CD14-positive monocyte (primary cell): ENCODE data around the gene PRDM10. TPM values are rescaled to one million over a fixed set of nuclear protein-coding genes. Genes with fewer than 3 reads are reported as not detected.

Experiments
- DNase-seq, 3 donors: peaks; one replicate each; pipeline ENCODE4 v3.0.0-alpha.2; 2011 to 2022
- H2AFZ ChIP-seq: 2 replicates; pipeline ENCODE4 v1.6.0; 2012; ENCODE audit warnings: mild to moderate bottlenecking, low read depth, low read length, inconsistent platforms; ENCODE audit not compliant: insufficient read depth, poor library complexity, severe bottlenecking
- H3K27ac ChIP-seq, 2 donors: 1 replicate in 1 of 2; 2 replicates in 1 of 2; pipeline ENCODE4 v1.5.1; 2012 to 2013; ENCODE audit warnings: low read length in 2 of 2, control low read depth in 1 of 2, inconsistent platforms in 1 of 2, low read depth in 1 of 2, mild to moderate bottlenecking in 1 of 2
- H3K27me3 ChIP-seq, 2 donors: one replicate each; pipeline versions ENCODE4 v1.6.0 to v1.6.1; 2011 to 2013; ENCODE audit warnings: low read length in 2 of 2; ENCODE audit not compliant: control insufficient read depth in 2 of 2, insufficient read depth in 2 of 2
- H3K36me3 ChIP-seq, 2 donors: replicated peaks in 1 of 2; 1 replicate in 1 of 2; 2 replicates in 1 of 2; pipeline versions ENCODE4 v1.5.1 to v1.6.1; 2012 to 2013; ENCODE audit warnings: low read length in 2 of 2, control low read depth in 1 of 2, inconsistent platforms in 1 of 2, mild to moderate bottlenecking in 1 of 2; ENCODE audit not compliant: insufficient read depth in 2 of 2, control insufficient read depth in 1 of 2
- H3K4me1 ChIP-seq, 2 donors: 1 replicate in 1 of 2; 2 replicates in 1 of 2; pipeline versions ENCODE4 v1.5.1 to v1.6.1; 2012 to 2013; ENCODE audit warnings: low read length in 2 of 2, control low read depth in 1 of 2, inconsistent platforms in 1 of 2, mild to moderate bottlenecking in 1 of 2, moderate library complexity in 1 of 2; ENCODE audit not compliant: insufficient read depth in 2 of 2, control insufficient read depth in 1 of 2
- H3K4me2 ChIP-seq: replicated peaks from 2 replicates; pipeline ENCODE3; 2012; ENCODE audit warnings: low read length, moderate library complexity, mild to moderate bottlenecking; ENCODE audit not compliant: poor library complexity, severe bottlenecking; ENCODE audit errors: extremely low read depth
- H3K4me3 ChIP-seq, 3 experiments: fragments of 200-600 bp in 1 of 3; sonication (generic) in 1 of 3; replicated peaks in 1 of 3; 1 replicate in 2 of 3; 2 replicates in 1 of 3; pipeline ENCODE4 v1.5.1; 2011 to 2013; ENCODE audit warnings: low read length in 3 of 3, mild to moderate bottlenecking in 3 of 3, control low read depth in 2 of 3, low read depth in 2 of 3, inconsistent platforms in 1 of 3, moderate library complexity in 1 of 3
- H3K79me2 ChIP-seq: 2 replicates; pipeline ENCODE4 v1.6.0; 2012; ENCODE audit warnings: mild to moderate bottlenecking, control low read depth, inconsistent platforms, low read length, moderate library complexity; ENCODE audit not compliant: insufficient read depth
- H3K9ac ChIP-seq: 2 replicates; pipeline ENCODE4 v1.6.0; 2017; ENCODE audit warnings: low read length, mild to moderate bottlenecking; ENCODE audit not compliant: insufficient read depth, poor library complexity, severe bottlenecking
- H3K9me3 ChIP-seq, 2 donors: replicated peaks in 1 of 2; 1 replicate in 1 of 2; 2 replicates in 1 of 2; pipeline versions ENCODE4 v1.5.1 to v1.6.1; 2012 to 2013; ENCODE audit warnings: low read length in 2 of 2, control low read depth in 1 of 2; ENCODE audit not compliant: control insufficient read depth in 1 of 2, insufficient read depth in 1 of 2
- H4K20me1 ChIP-seq: 2 replicates; pipeline ENCODE4 v1.6.0; 2012; ENCODE audit warnings: mild to moderate bottlenecking, low read length, control low read depth, moderate library complexity; ENCODE audit not compliant: insufficient read depth
- H3K27ac Mint-ChIP-seq, 7 donors: one replicate each; pipeline ENCODE4 v1.8.0; 2020; ENCODE audit warnings: mild to moderate bottlenecking in 7 of 7, mixed read lengths in 7 of 7, moderate library complexity in 6 of 7, inconsistent platforms in 2 of 7
- H3K27me3 Mint-ChIP-seq, 3 donors: one replicate each; pipeline ENCODE4 v1.8.0; 2021 to 2022; ENCODE audit warnings: low read depth in 3 of 3, mild to moderate bottlenecking in 3 of 3, mixed read lengths in 3 of 3, moderate library complexity in 3 of 3, inconsistent platforms in 1 of 3
- H3K36me3 Mint-ChIP-seq, 2 donors: one replicate each; pipeline ENCODE4 v1.8.0; 2020; ENCODE audit warnings: mixed read lengths in 2 of 2, inconsistent platforms in 1 of 2, mild to moderate bottlenecking in 1 of 2
- H3K4me1 Mint-ChIP-seq: one replicate; pipeline ENCODE4 v1.8.0; 2020; ENCODE audit warnings: mild to moderate bottlenecking, mixed read lengths
- H3K4me3 Mint-ChIP-seq, 2 donors: one replicate each; pipeline ENCODE4 v1.8.0; 2020; ENCODE audit warnings: mild to moderate bottlenecking in 2 of 2, mixed read lengths in 2 of 2, moderate library complexity in 1 of 2
- H3K9me3 Mint-ChIP-seq, 7 donors: one replicate each; pipeline ENCODE4 v1.8.0; 2020 to 2022; ENCODE audit warnings: mixed read lengths in 7 of 7, mild to moderate bottlenecking in 6 of 7, moderate library complexity in 6 of 7, inconsistent platforms in 2 of 7
- CTCF ChIP-seq: fragments of 200-600 bp; IDR thresholded peaks from one replicate; pipeline ENCODE4 v1.8.0; 2022; ENCODE audit warnings: antibody characterized with exemption, mild to moderate bottlenecking
- WGBS: methylation state at CpG from one replicate; pipeline ENCODE4 v1.1.5; 2013; ENCODE audit warnings: missing lambda C conversion rate; ENCODE audit not compliant: insufficient coverage; 5-methylcytosine and 5-hydroxymethylcytosine counted together
- intact Hi-C, 2 donors: fragments of 100-400 bp; cut with micrococcal nuclease; formaldehyde crosslinking; loops; one replicate each; pipeline versions ENCODE4 v1.15.0 to v1.15.1; 2023
- polyA plus RNA-seq, 3 donors: library from polyadenylated mRNA; depleted of rRNA in 1 of 3; unstranded in 2 of 3; stranded (reverse) in 1 of 3; fragments of 300-500 nt in 2 of 3; fragments of >200 nt in 1 of 3; fragmentation: Illumina TruSeq in 2 of 3; gene quantifications; 1 replicate in 2 of 3; 2 replicates in 1 of 3; pipeline ENCODE4 v1.2.3, GENCODE V29; 2012 to 2021

Gene PRDM10
- polyA plus RNA-seq, 3 donors, result 0.64 to 5.6 (median 1.1) TPM

DNA sequence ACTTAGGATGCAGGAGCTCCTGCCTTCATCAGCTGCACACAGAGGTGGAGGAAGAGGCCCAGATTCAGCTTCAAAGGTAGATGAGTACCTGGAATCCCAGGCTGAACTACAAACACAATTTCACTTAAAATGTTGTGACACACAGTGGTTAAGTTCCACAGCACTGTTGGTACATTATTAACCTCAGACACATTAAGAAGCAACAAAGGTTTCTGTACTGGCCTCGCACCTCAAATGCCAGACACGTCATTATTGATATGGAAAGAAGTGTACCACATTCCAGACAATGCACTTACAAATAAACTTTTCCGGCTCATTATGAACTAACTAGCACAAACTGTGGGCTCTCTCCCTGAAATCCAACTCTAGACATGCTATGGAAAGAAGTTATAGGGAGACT lies 34.6 kb downstream of the PRDM10 start:
- peaks cover 50 to 65% of the 10 kb centered on the region in 2 donors for H3K4me1 ChIP-seq
- no peak for TF ChIP-seq CTCF
- H3K9ac ChIP-seq, result peak overlapping the region; percentile 30
- no peaks in the 10 kb centered on the region for H3K27me3 ChIP-seq
- H3K27ac ChIP-seq, result peak overlapping the region; percentile 32 to 66
- H3K79me2 ChIP-seq, result peaks cover 69% of the 10 kb centered on the region
- WGBS, result no CpG with 5 or more reads among the region's 3 CpGs
- H3K9me3 Mint-ChIP-seq, result no peaks in the 10 kb centered on the region
- peak overlapping the region in 5 of 7 donors; percentile 70 to 93 (median 79) for H3K27ac Mint-ChIP-seq
- peaks cover 8 to 12% of the 10 kb centered on the region in 2 donors for H3K36me3 Mint-ChIP-seq
- no peaks in the 10 kb centered on the region for H4K20me1 ChIP-seq
- H3K9me3 ChIP-seq, result no peaks in the 10 kb centered on the region
- H3K4me1 Mint-ChIP-seq, result peaks cover 70% of the 10 kb centered on the region
- H3K36me3 ChIP-seq, result no peaks in the 10 kb centered on the region
- intact Hi-C loops, result loop anchor here in 1 of 2 donors (5.0 kb wide), 1 partner anchor 36 kb away; no protein-coding TSS in a partner anchor
- H3K4me3 Mint-ChIP-seq, result peak overlapping the region in 1 of 2 donors; percentile 7
- no peak overlapping the region for H3K4me2 ChIP-seq
- H3K4me3 ChIP-seq, result no peak overlapping the region
- H2AFZ ChIP-seq, result peak overlapping the region; percentile 18
- no peaks in the 10 kb centered on the region for H3K27me3 Mint-ChIP-seq
- DNase-seq, result no peak

DNA sequence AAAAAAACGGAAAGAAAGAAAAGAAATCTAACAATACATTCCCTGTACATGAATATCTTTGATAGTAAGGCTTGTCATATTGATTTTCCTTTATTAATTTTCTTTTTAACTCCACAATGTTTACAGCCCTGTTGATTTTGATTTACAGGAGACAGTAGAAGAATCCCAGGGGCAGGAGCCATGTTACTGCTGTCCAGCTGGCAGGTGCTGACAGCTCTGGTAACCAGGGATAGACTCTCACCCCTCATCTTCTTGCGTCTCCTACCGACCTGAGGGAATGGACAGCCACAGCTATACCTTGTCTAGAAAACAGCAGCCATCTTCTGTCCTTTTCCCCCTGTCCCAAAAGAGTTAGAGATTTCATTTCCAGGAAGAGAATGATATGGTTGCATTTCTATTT lies 37.4 kb downstream of the PRDM10 start:
- H3K4me1 Mint-ChIP-seq, result peaks cover 53% of the 10 kb centered on the region
- no peak overlapping the region for H3K27ac ChIP-seq
- H2AFZ ChIP-seq, result no peak overlapping the region
- no peaks in the 10 kb centered on the region for H3K9me3 ChIP-seq
- no peak for DNase-seq
- no peak for TF ChIP-seq CTCF
- no peaks in the 10 kb centered on the region for H3K9me3 Mint-ChIP-seq
- peak overlapping the region in 1 of 7 donors; percentile 42 for H3K27ac Mint-ChIP-seq
- no peak overlapping the region for H3K4me3 ChIP-seq
- peaks cover 2 to 3% of the 10 kb centered on the region in 2 donors for H3K36me3 ChIP-seq
- peaks cover 47% of the 10 kb centered on the region for H3K79me2 ChIP-seq
- no peak overlapping the region for H3K9ac ChIP-seq
- H3K4me3 Mint-ChIP-seq, result no peak overlapping the region
- H3K4me1 ChIP-seq, result peaks cover 35 to 42% of the 10 kb centered on the region in 2 donors
- no peaks in the 10 kb centered on the region for H3K27me3 ChIP-seq
- no peaks in the 10 kb centered on the region for H3K27me3 Mint-ChIP-seq
- intact Hi-C loops, result loop anchor here in 1 of 2 donors (5.0 kb wide), 1 partner anchor 33 kb away; no protein-coding TSS in a partner anchor
- no peaks in the 10 kb centered on the region for H4K20me1 ChIP-seq
- H3K36me3 Mint-ChIP-seq, result peaks cover 6 to 12% of the 10 kb centered on the region in 2 donors
- WGBS, result no CpG with 5 or more reads among the region's 3 CpGs
- H3K4me2 ChIP-seq, result no peak overlapping the region
